Endodermal cell (in vitro differentiated cells): ENCODE data around the gene HS6ST2. TPM values are rescaled to one million over a fixed set of nuclear protein-coding genes. Genes with fewer than 3 reads are reported as not detected.

Experiments used
- DNase-seq: peaks from one replicate; pipeline ENCODE4 v3.0.0-alpha.2; 2017
- H3K27ac ChIP-seq: 2 replicates; pipeline ENCODE4 v1.5.1; 2013; ENCODE audit warnings: mild to moderate bottlenecking, low read depth, low read length, moderate library complexity
- H3K27me3 ChIP-seq: 2 replicates; pipeline ENCODE4 v1.6.1; 2013; ENCODE audit warnings: mild to moderate bottlenecking, low read length, moderate library complexity; ENCODE audit not compliant: insufficient read depth, control insufficient read depth, poor library complexity, severe bottlenecking
- H3K36me3 ChIP-seq: 2 replicates; pipeline ENCODE4 v1.7.0; 2013; ENCODE audit warnings: mild to moderate bottlenecking, low read length, moderate library complexity; ENCODE audit not compliant: control insufficient read depth, insufficient read depth
- H3K4me1 ChIP-seq: one replicate; pipeline ENCODE4 v1.7.0; 2013; ENCODE audit warnings: low read length; ENCODE audit not compliant: control insufficient read depth, insufficient read depth
- H3K4me3 ChIP-seq: 2 replicates; pipeline ENCODE4 v1.5.1; 2013; ENCODE audit warnings: mild to moderate bottlenecking, low read length, moderate library complexity
- H3K9ac ChIP-seq: 2 replicates; pipeline ENCODE4 v1.6.1; 2013; ENCODE audit warnings: mild to moderate bottlenecking, low read length, moderate library complexity; ENCODE audit not compliant: poor library complexity, severe bottlenecking; ENCODE audit errors: extremely low read depth
- H3K9me3 ChIP-seq: 2 replicates; pipeline ENCODE4 v1.6.1; 2013; ENCODE audit warnings: mild to moderate bottlenecking, low read length, moderate library complexity; ENCODE audit not compliant: control insufficient read depth
- H3K27ac Mint-ChIP-seq: 2 replicates; pipeline ENCODE4 v1.8.0; 2020; ENCODE audit warnings: mixed read lengths
- H3K27me3 Mint-ChIP-seq: 2 replicates; pipeline ENCODE4 v1.8.0; 2021; ENCODE audit warnings: mild to moderate bottlenecking, mixed read lengths; ENCODE audit not compliant: insufficient read depth
- H3K36me3 Mint-ChIP-seq: 2 replicates; pipeline ENCODE4 v1.8.0; 2020; ENCODE audit warnings: low read depth, mixed read lengths
- H3K4me1 Mint-ChIP-seq: 2 replicates; pipeline ENCODE4 v1.8.0; 2020; ENCODE audit warnings: mixed read lengths
- H3K4me3 Mint-ChIP-seq: 2 replicates; pipeline ENCODE4 v1.8.0; 2020; ENCODE audit warnings: mild to moderate bottlenecking, moderate library complexity, mixed read lengths
- H3K9me3 Mint-ChIP-seq: 2 replicates; pipeline ENCODE4 v1.8.0; 2020; ENCODE audit warnings: mild to moderate bottlenecking, mixed read lengths
- WGBS, 2 experiments: methylation state at CpG; one replicate each; pipeline versions ENCODE4 v1.1.5 to v1.1.7; 2013; ENCODE audit warnings: missing lambda C conversion rate in 2 of 2, mixed read lengths in 1 of 2; ENCODE audit not compliant: insufficient coverage in 1 of 2, insufficient read length in 1 of 2; 5-methylcytosine and 5-hydroxymethylcytosine counted together
- total RNA-seq, 2 donors: library from RNA; stranded (reverse); fragmentation: NEBNext Ultra II Directional in 1 of 2; extraction: Animal tissue kit (Norgen Biotek cat#: 25700) in 1 of 2; gene quantifications; 2 replicates in 1 of 2; 3 replicates in 1 of 2; pipeline ENCODE4 v1.2.1, GENCODE V29; 2021
- TF ChIP-seq, protein P1 (sequence below): fragments of 200-600 bp; sonication (generic); conservative IDR thresholded peaks from 2 replicates; pipeline ENCODE4 v1.5.0; 2021; ENCODE audit warnings: antibody characterized with exemption, mild to moderate bottlenecking

Gene HS6ST2
- total RNA-seq, 2 donors from 2014 or later = 4.1 to 19.4 TPM

GRCh38 chrX:132810488-132810887 lies 147.9 kb downstream of the HS6ST2 start:
- H3K9me3 Mint-ChIP-seq = no peaks in the 10 kb centered on the region
- no peaks in the 10 kb centered on the region for H3K36me3 Mint-ChIP-seq
- H3K27ac ChIP-seq = no peak overlapping the region
- H3K27me3 Mint-ChIP-seq = no peaks in the 10 kb centered on the region
- H3K4me1 Mint-ChIP-seq = no peaks in the 10 kb centered on the region
- TF ChIP-seq, protein P1, sequence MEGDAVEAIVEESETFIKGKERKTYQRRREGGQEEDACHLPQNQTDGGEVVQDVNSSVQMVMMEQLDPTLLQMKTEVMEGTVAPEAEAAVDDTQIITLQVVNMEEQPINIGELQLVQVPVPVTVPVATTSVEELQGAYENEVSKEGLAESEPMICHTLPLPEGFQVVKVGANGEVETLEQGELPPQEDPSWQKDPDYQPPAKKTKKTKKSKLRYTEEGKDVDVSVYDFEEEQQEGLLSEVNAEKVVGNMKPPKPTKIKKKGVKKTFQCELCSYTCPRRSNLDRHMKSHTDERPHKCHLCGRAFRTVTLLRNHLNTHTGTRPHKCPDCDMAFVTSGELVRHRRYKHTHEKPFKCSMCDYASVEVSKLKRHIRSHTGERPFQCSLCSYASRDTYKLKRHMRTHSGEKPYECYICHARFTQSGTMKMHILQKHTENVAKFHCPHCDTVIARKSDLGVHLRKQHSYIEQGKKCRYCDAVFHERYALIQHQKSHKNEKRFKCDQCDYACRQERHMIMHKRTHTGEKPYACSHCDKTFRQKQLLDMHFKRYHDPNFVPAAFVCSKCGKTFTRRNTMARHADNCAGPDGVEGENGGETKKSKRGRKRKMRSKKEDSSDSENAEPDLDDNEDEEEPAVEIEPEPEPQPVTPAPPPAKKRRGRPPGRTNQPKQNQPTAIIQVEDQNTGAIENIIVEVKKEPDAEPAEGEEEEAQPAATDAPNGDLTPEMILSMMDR = no peak
- H3K36me3 ChIP-seq = no peaks in the 10 kb centered on the region
- no peak overlapping the region for H3K27ac Mint-ChIP-seq
- H3K9me3 ChIP-seq = no peaks in the 10 kb centered on the region
- H3K4me1 ChIP-seq = no peaks in the 10 kb centered on the region
- H3K4me3 ChIP-seq = no peak overlapping the region
- no peak overlapping the region for H3K9ac ChIP-seq
- H3K4me3 Mint-ChIP-seq = no peak overlapping the region
- H3K27me3 ChIP-seq = no peaks in the 10 kb centered on the region
- no peak for DNase-seq
- 97% methylated on average over 3 of the region's 3 CpGs; no CpG with 5 or more reads in 1 of the 2 experiments for WGBS, 2 experiments

DNA sequence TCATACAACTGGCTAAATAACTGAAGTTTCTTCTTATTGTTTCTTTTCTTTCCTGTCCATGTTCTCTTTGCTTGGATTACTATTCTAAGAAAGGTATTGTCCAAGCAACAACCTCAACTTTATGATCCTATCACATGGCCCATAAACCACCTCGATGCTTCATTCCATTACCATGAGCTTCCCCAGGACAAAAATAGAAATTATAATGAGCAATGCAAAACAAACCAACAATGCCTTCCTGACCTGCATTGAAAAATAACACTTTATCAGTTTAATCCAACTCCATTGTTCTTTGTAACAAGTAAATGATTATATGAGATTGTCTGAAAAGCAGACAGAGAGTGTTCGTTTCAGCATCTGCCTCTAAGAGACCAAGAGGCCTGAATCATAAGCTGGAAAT lies 148.8 kb downstream of the HS6ST2 start:
- TF ChIP-seq, protein P1 = no peak
- Mint-ChIP-seq H3K4me1 (no peaks in the 10 kb centered on the region), H3K9me3 (no peaks in the 10 kb centered on the region), H3K27ac (no peak overlapping the region), H3K4me3 (no peak overlapping the region), H3K36me3 (no peaks in the 10 kb centered on the region), H3K27me3 (no peaks in the 10 kb centered on the region)
- no peaks in the 10 kb centered on the region for H3K4me1 ChIP-seq
- no peak overlapping the region for H3K4me3 ChIP-seq
- H3K27me3 ChIP-seq = no peaks in the 10 kb centered on the region
- no peak overlapping the region for H3K27ac ChIP-seq
- no peak for DNase-seq
- H3K9me3 ChIP-seq = no peaks in the 10 kb centered on the region
- no peak overlapping the region for H3K9ac ChIP-seq
- H3K36me3 ChIP-seq = no peaks in the 10 kb centered on the region
- WGBS, 2 experiments = 93% methylated on average over 2 of the region's 2 CpGs; no CpG with 5 or more reads in 1 of the 2 experiments

- Mint-ChIP-seq H3K27ac (no peak overlapping the region), H3K36me3 (no peaks in the 10 kb centered on the region), H3K4me3 (no peak overlapping the region), H3K4me1 (peaks cover 7% of the 10 kb centered on the region), H3K27me3 (no peaks in the 10 kb centered on the region), H3K9me3 (no peaks in the 10 kb centered on the region)
- Histone ChIP-seq H3K27me3 (no peaks in the 10 kb centered on the region), H3K27ac (no peak overlapping the region), H3K4me3 (no peak overlapping the region), H3K9ac (no peak overlapping the region), H3K9me3 (no peaks in the 10 kb centered on the region), H3K36me3 (no peaks in the 10 kb centered on the region), H3K4me1 (no peaks in the 10 kb centered on the region)
- no peak for DNase-seq
- TF ChIP-seq, protein P1 = no peak
- WGBS, 2 experiments = 90 to 91% methylated on average over 5 to 9 of the region's 9 CpGs
These were observed 150.9 kb downstream of the HS6ST2 start for GRCh38 chrX:132807411-132808030.
